Smooth muscle cell of the brain vasculature (primary cell): ENCODE data around the gene ZNF281.
"Not testable (repeated sequence)": the region's sequence is repeated elsewhere in the genome, so short reads cannot be mapped to it uniquely, and the experiment has no call there.

Experiments
- DNase-seq: peaks from one replicate; pipeline ENCODE4 v3.0.0-alpha.2; 2012; ENCODE audit warnings: low read depth, low spot score

Gene ZNF281

GRCh38 chr1:200432586-200432985 is 22.8 kb upstream of the ZNF281 start:
- DNase-seq: no peak

GRCh38 chr1:200429221-200429751 is 19.4 kb upstream of the ZNF281 start:
- DNase-seq: no peak

GRCh38 chr1:200428482-200429205 is 18.8 kb upstream of the ZNF281 start:
- DNase-seq: no peak

GRCh38 chr1:200427744-200428143 is 17.9 kb upstream of the ZNF281 start:
- DNase-seq: no peak

GRCh38 chr1:200426196-200426595 is 16.4 kb upstream of the ZNF281 start:
- DNase-seq: no peak

- DNase-seq: no peak
Measured at GRCh38 chr1:200423235-200423634, 13.4 kb upstream of the ZNF281 start.

GRCh38 chr1:200422211-200422610 is 12.4 kb upstream of the ZNF281 start:
- no peak for DNase-seq

- DNase-seq: peak; percentile 63
Measured at GRCh38 chr1:200415789-200416593, 6.2 kb upstream of the ZNF281 start.

- no peak for DNase-seq
Measured at GRCh38 chr1:200415227-200415626, 5.4 kb upstream of the ZNF281 start.

- DNase-seq: no peak
Measured at GRCh38 chr1:200414657-200415056, 4.8 kb upstream of the ZNF281 start.

GRCh38 chr1:200413766-200414165 is 3.9 kb upstream of the ZNF281 start:
- not testable (repeated sequence) for DNase-seq

GRCh38 chr1:200411406-200412257 is 1.8 kb upstream of the ZNF281 start:
- no peak for DNase-seq

- DNase-seq: no peak
Measured at GRCh38 chr1:200410566-200410878, 686 bp upstream of the ZNF281 start.

- DNase-seq: no peak
Measured at GRCh38 chr1:200409203-200409760, 554 bp downstream of the ZNF281 start.

- DNase-seq: no peak
Measured at GRCh38 chr1:200406161-200406797, 3.6 kb downstream of the ZNF281 start.

GRCh38 chr1:200405264-200405663 is 4.6 kb downstream of the ZNF281 start:
- no peak for DNase-seq

- DNase-seq: no peak
Measured at GRCh38 chr1:200401708-200402107, 8.1 kb downstream of the ZNF281 start.

- no peak for DNase-seq
Measured at GRCh38 chr1:200401263-200401662, 8.6 kb downstream of the ZNF281 start.

GRCh38 chr1:200400556-200400955 is 9.3 kb downstream of the ZNF281 start:
- DNase-seq: no peak

- no peak for DNase-seq
Measured at GRCh38 chr1:200399860-200400259, 10.0 kb downstream of the ZNF281 start.

GRCh38 chr1:200398373-200398772 is 11.5 kb downstream of the ZNF281 start:
- no peak for DNase-seq
